Stromal cell of bone marrow (primary cell): ENCODE results near the gene RBPMS2.

Experiments
- DNase-seq: peaks from one replicate; pipeline ENCODE4 v3.0.0-alpha.2; 2012; ENCODE audit warnings: low read depth

RBPMS2 gene

GRCh38 chr15:64720188-64720587, 55.2 kb downstream of the RBPMS2 start:
- DNase-seq, result no peak

DNA sequence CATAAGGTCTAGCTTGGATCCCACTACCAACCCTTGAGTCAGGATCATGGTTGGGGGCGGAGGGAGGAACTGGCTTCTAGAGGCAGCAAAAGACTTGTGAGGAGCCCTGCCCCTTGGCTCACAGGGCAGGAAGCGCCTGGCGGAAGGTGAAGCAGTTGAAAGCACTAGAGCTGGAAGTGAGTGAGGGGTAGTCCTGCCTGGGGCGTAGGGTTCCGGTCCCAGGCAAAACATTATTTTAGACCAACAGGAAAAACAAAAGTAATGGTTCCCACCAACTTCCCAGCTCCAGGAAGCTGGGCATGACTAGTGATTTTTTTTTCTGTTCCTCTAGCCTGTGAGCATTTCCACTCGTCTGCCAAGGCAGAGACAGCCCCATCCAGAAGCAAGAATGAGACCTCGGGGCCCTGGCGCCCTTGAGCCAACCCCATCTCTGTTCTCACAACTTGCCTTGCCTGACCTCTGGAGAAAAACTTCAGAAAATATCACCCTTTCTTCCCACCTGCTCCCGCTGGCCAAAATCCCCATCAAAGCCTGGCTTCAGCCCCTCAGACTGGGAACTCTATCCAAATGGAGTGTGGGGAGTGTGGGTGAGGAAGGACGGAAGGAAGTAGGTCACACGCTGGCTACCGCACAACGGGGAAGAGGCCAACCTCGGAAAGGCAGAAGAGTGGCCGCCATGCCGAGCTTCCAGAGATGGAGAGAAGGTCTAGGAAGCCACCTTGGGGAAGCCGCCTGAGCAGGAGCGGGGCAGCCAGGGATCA, 57.5 kb downstream of the RBPMS2 start:
- DNase-seq, result no peak

GRCh38 chr15:64717130-64717529, 58.3 kb downstream of the RBPMS2 start:
- DNase-seq, result no peak

- no peak for DNase-seq
Observed at GRCh38 chr15:64716452-64716851, 58.9 kb downstream of the RBPMS2 start.

GRCh38 chr15:64713592-64713991, 61.8 kb downstream of the RBPMS2 start:
- no peak for DNase-seq

DNA sequence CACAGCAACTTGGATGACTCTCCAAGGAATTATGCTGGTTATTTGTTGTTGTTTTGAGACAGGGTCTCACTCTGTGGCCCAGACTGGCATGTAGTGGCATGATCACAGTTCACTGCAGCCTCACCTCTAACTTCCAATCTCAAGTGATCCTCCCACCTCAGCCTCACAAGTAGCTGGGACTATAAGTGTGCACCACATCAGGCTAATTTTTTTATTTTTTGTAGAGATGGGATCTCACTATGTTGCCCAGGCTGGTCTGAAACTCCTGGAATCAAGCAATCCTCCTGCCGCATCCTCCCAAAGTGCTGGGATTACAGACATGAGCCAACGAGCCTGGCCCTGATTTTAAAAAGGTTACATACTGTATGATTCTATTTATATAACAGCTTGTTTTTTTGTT, 63.0 kb downstream of the RBPMS2 start:
- DNase-seq, result no peak

DNA sequence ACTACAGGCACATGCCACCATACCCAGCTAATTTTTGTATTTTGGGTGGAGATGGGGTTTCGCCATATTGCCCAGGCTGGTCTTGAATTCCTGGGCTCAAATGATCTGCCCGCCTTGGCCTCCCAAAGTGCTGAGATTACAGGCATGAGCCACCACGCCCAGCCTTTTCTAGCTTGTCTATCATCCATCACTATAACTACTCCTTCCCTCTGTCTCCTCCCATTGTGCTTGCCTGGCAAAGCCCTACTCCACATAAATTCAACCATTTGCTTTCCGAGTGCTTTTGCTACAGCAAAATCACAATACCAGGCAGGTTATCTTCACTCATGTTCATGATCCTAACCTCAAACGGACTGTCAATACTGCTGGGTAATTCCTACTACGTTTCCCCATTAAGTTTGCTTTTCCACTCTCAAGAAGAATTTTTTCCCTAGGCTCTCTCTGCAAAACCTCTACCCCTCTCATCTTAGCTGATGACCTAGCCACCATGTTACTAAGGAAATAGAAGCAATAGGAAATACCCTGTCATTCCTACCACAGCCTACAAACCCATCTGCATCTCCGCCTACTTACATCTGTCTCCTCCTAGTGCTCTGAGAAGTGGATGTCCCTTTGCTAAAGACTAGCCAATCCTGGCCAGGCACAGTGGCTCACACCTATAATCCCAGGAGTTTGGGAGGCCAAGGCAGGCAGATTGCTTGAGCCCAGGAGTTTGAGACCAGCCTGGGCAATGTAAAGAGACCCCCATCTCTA, 64.5 kb downstream of the RBPMS2 start:
- DNase-seq, result no peak

DNA sequence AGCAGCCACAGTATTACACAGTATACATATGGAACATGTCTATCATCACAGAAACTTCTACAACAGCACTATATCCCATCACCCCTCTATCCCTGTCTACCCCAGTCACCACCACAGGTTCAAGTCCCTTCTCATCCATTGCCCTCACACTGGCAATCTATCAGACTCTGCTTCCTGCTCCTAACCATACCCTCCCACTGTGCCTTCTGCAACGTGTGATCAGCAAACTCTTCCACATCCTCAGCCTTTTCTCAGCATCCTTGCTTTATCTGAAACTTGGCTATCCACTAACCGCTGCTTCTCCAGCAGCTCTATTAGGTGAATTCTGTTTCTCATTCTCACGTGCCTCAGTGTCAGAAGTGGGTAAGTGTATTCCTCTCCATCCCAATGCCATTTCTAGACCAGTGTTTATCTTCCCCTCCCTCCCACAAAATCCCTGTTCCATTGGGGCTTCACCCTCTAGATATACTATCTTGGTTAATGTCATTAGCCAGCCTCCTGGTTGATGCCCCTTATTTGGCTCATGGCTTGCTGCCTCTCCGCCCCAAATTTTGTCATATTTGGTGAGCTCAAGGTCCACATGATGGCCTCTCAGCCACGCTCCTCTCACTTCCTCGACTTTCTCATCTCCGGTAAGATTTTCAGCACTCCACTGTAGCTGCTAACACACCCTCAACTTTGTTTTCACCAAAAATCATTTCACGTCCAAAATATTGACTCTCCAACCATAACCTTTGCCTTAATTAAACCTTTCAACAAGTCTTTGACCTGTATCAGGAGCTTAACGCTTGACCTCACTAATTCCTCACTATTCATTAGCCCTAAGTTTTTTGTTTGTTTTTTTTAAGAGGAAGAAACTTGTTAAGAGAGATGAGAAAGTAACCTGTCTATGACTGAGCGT, 69.1 kb downstream of the RBPMS2 start:
- no peak for DNase-seq

GRCh38 chr15:64705006-64705405, 70.4 kb downstream of the RBPMS2 start:
- no peak for DNase-seq

GRCh38 chr15:64703632-64703959, 71.8 kb downstream of the RBPMS2 start:
- no peak for DNase-seq

DNA sequence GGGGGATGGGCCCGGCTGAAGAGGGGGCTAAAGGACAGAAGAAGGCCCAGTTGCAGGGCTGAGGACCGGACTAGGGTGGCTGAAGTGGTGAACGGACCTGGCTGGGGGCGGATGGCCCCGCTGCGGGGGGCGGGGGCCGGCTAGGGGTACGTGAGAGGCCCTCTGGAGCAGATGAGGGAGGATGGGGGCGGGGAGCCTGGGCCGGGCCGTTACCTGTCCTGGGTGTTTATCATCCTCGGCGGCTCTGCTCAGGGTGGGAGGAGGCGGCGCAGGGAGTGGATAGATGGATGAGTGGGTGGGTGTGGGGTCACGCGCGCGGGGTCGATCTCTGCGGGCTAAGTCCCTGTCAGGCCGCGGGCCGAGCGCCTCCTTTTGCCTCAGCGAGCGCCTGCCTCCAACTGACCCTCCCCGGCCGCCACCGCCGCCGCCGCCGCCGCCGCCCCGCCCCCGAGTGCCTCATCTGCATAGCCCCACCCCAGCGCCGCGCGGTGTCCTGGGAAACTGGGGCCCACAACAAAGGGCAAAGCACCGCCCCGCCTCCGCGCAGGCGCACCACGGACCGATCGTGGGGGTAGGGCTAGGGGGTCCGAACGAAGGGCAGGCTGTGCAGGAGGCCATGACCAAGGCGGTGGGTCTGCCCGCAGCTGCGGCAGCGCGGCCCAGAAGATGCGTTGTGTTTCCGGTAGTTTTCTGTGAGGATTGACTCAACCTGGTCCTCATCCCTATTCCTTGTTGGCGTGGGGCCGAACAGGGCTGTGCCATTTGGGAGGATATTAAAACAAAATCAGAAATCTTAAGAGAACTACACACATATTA, 72.4 kb downstream of the RBPMS2 start:
- DNase-seq, result peak; percentile 88

DNA sequence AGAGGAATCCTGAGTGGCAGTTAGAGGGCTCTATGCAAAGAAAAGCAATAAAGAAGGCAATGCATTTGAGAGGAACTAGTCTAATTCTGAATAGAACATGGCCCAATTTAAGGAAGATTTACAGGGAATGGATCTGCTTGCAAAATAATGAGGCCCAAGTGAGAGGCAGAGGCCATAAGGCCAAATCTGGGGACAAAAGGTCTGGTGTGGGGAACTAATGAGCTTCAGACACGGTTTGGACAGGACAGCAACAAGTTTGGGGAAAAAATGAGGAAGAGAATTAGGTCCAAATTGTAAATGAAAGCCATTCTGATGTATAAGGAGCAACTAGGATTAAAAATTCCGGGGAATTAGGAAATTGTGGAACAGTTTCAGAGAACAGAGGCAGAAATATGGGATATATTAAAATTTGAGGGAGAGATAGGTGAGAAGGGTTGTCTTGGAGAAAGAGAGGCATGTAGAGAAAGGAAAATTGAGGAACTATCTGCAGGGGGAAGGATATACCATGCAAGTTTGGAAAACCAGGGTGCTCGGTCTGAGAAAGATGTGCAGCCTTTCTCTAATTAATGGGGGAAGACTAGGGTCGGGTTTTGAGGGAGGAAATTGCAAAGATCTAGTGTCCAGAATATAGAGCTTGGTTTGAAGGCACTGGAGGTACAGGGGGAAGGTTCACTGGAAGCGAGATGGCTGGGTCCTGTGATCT, 73.8 kb downstream of the RBPMS2 start:
- no peak for DNase-seq

- no peak for DNase-seq
Observed at GRCh38 chr15:64701051-64701450, 74.3 kb downstream of the RBPMS2 start.

DNA sequence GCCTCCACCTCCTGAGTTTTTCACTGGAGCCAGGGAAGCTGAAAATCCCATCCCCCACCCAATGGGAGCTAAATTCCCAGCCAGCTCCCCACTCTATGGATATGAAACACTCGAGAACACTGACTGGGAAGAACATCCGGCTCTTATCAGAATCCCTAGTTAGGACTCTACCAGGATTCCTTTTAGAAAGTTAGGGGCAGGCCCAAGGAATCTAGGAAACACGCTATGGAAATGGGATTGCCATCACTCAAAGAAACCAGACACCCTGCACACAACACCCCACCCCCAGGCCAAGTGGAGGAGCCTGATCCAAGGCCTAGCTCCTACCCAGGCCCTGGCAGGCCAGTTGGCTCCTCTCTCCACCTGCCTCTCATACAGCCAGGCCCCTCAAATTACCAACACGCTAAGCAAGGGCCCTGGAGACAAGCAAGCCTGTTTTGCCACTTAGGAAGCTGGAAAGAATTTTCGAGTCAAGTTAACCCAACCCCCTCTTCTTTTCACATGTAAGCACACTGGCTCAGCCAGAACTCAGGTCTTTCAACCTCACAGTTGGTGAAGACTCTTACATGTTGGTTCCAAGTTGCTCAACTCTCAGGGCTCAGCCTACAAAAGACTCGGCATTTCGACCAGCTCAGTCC, 75.5 kb downstream of the RBPMS2 start:
- DNase-seq, result no peak

- no peak for DNase-seq
Observed at GRCh38 chr15:64698823-64699222, 76.6 kb downstream of the RBPMS2 start.

DNA sequence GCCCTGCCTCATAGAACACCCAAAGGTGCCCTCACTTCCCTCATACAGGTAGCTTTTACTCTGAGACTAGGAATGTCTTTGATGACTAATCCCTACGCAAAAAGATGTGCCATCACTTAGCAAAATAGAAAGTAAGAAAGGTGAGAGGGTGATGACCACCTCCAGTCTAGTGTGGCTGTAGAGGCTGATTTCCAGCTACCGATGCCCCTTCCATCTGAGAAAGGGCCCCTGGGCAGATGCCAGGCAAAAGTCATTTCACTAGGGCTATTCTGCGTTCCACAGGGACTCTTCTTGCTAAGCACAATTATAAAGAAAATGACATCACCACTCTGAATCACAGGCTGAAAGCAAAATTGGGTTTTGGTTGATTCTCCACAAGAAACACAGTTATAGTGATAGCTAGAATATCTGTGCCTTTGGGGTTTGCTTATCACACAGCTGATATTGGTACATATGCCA, 77.4 kb downstream of the RBPMS2 start:
- no peak for DNase-seq

DNA sequence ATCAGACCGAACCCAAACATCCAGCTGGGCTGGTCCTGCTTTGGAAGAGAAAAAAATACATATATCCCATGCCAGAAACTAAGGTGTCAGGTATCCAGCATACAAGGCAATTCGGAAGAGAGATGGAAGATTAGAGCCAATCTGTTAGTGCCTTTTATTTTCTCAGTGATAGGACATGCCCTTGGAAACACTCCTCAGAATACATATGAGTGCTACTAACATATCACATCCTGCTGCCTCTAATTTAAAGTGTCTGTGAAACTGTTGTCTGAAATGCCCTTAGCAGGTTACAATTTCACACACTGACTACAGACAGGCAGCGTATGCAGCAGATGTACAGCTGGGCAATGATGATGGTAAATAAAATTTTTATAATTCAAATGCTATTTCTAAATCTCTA, 78.9 kb downstream of the RBPMS2 start:
- no peak for DNase-seq

- no peak for DNase-seq
Observed at GRCh38 chr15:64695561-64695992, 79.8 kb downstream of the RBPMS2 start.

GRCh38 chr15:64694816-64695215, 80.6 kb downstream of the RBPMS2 start:
- no peak for DNase-seq

- DNase-seq, result peak; percentile 85
Observed at GRCh38 chr15:64693134-64693533, 82.3 kb downstream of the RBPMS2 start.
